ENCODE measurements around the gene ADM5.
A peak's percentile ranks its signal among the peaks of the same experiment; 100 is the strongest.

The ADM5 gene

GRCh38 chr19:49689133-49690078, at the start of gene ADM5:
Gene ADM5, plus strand, starts transcription at chr19:49689594. Its CDS starts 244 bp downstream, at chr19:49689838.
- no peak for DNase-seq (ENCODE audit: low spot score)

GRCh38 chr19:49640113-49640898, 49.1 kb upstream of the ADM5 start, which contains the start of gene RRAS:
Gene RRAS, minus strand, starts transcription at chr19:49640143. Its CDS starts 45 bp downstream, at chr19:49640098.
- DNase-seq (ENCODE audit: low spot score): peak; percentile 100

- peak; percentile 99 for DNase-seq (ENCODE audit: low spot score)
Measured at GRCh38 chr19:49641688-49642491, 47.5 kb upstream of the ADM5 start, which contains the start of gene SCAF1. Gene SCAF1, plus strand, starts transcription at chr19:49642209. Its CDS starts 2,818 bp downstream, at chr19:49645027.

GRCh38 chr19:49642492-49643035, 46.8 kb upstream of the ADM5 start:
- DNase-seq (ENCODE audit: low spot score): peak; percentile 20

GRCh38 chr19:49643466-49643865, 45.9 kb upstream of the ADM5 start:
- no peak for DNase-seq (ENCODE audit: low spot score)

- no peak for DNase-seq (ENCODE audit: low spot score)
Measured at GRCh38 chr19:49645592-49645991, 43.8 kb upstream of the ADM5 start.

GRCh38 chr19:49645995-49646394, 43.4 kb upstream of the ADM5 start:
- DNase-seq (ENCODE audit: low spot score): no peak

GRCh38 chr19:49646586-49646985, 42.8 kb upstream of the ADM5 start:
- no peak for DNase-seq (ENCODE audit: low spot score)

GRCh38 chr19:49651029-49651819, 38.2 kb upstream of the ADM5 start:
- DNase-seq (ENCODE audit: low spot score): no peak

GRCh38 chr19:49651820-49652550, 37.4 kb upstream of the ADM5 start:
- no peak for DNase-seq (ENCODE audit: low spot score)

- no peak for DNase-seq (ENCODE audit: low spot score)
Measured at GRCh38 chr19:49652551-49653465, 36.6 kb upstream of the ADM5 start.

- no peak for DNase-seq (ENCODE audit: low spot score)
Measured at GRCh38 chr19:49653466-49653806, 36.0 kb upstream of the ADM5 start.

- no peak for DNase-seq (ENCODE audit: low spot score)
Measured at GRCh38 chr19:49654581-49654980, 34.8 kb upstream of the ADM5 start.

GRCh38 chr19:49655570-49656455, 33.6 kb upstream of the ADM5 start:
- no peak for DNase-seq (ENCODE audit: low spot score)

GRCh38 chr19:49656456-49657109, 32.8 kb upstream of the ADM5 start:
- no peak for DNase-seq (ENCODE audit: low spot score)

- no peak for DNase-seq (ENCODE audit: low spot score)
Measured at GRCh38 chr19:49657493-49658138, 31.8 kb upstream of the ADM5 start.

- DNase-seq (ENCODE audit: low spot score): no peak
Measured at GRCh38 chr19:49658139-49658517, 31.3 kb upstream of the ADM5 start.

All from pons (tissue), 1 donor.